HEK293 (cell line): ENCODE data around the gene TFE3.
"Not testable (repeated sequence)": the region's sequence is repeated elsewhere in the genome, so short reads cannot be mapped to it uniquely, and the experiment has no call there.

ENCODE experiments used
- CTCF ChIA-PET: fragments of 350-600 bp; formaldehyde crosslinking; extraction: SDS; loops from one replicate; lab custom pipeline; 2021; ENCODE audit warnings: antibody characterized with exemption; lab: Yijun Ruan, JAX
- POLR2A ChIA-PET: fragments of 300-600 bp; formaldehyde crosslinking; extraction: SDS; loops from one replicate; lab custom pipeline; 2020; ENCODE audit warnings: antibody characterized with exemption, inconsistent platforms; lab: Yijun Ruan, JAX
- H3K27ac ChIP-seq: fragments of 200-500 bp; sonication (Bioruptor generic); 2 replicates; pipeline ENCODE4 v1.5.1; 2014; ENCODE audit warnings: low read depth, low read length, control low read depth, inconsistent platforms; ENCODE audit errors: extremely low read depth
- H3K36me3 ChIP-seq, 2 experiments: fragments of 200-500 bp in 1 of 2; sonication (Bioruptor generic) in 1 of 2; 1 replicate in 1 of 2; 2 replicates in 1 of 2; pipeline ENCODE4 v1.5.1; 2014 to 2017; ENCODE audit warnings: inconsistent platforms in 2 of 2, low read length in 2 of 2; ENCODE audit not compliant: control insufficient read depth in 2 of 2, insufficient read depth in 1 of 2
- H3K4me1 ChIP-seq: fragments of 200-500 bp; sonication (Bioruptor generic); 2 replicates; pipeline ENCODE4 v1.5.1; 2014; ENCODE audit warnings: mild to moderate bottlenecking, low read length, inconsistent platforms; ENCODE audit not compliant: control insufficient read depth, insufficient read depth
- H3K4me3 ChIP-seq: 2 replicates; pipeline ENCODE4 v1.5.1; 2011; ENCODE audit warnings: low read depth, mild to moderate bottlenecking, control low read depth, low read length, moderate library complexity
- H3K9me3 ChIP-seq: fragments of 200-500 bp; sonication (Bioruptor generic); 2 replicates; pipeline ENCODE4 v1.5.1; 2014; ENCODE audit warnings: low read depth, low read length, inconsistent platforms; ENCODE audit not compliant: control insufficient read depth, insufficient read depth
- GLIS1 ChIP-seq: fragments of 450-650 bp; formaldehyde crosslinking; IDR thresholded peaks from 2 replicates; pipeline ENCODE4 v1.5.1; 2016; ENCODE audit warnings: missing biosample characterization, missing genetic modification characterization
- OVOL3 ChIP-seq: fragments of 450-650 bp; formaldehyde crosslinking; IDR thresholded peaks from 2 replicates; pipeline ENCODE4 v1.5.1; 2016; ENCODE audit warnings: missing biosample characterization, missing genetic modification characterization
- ZBTB17 ChIP-seq: fragments of 450-650 bp; formaldehyde crosslinking; IDR thresholded peaks from 2 replicates; pipeline ENCODE4 v1.5.1; 2016; ENCODE audit warnings: missing biosample characterization, missing genetic modification characterization
- ZSCAN30 ChIP-seq: fragments of 450-650 bp; IDR thresholded peaks from 2 replicates; pipeline ENCODE4 v1.5.1; 2018; ENCODE audit warnings: missing biosample characterization, mild to moderate bottlenecking, missing genetic modification characterization, moderate library complexity
- TF ChIP-seq, protein P1 (sequence below): fragments of 450-650 bp; formaldehyde crosslinking; IDR thresholded peaks from 2 replicates; pipeline ENCODE4 v1.5.1; 2017; ENCODE audit warnings: missing biosample characterization, missing genetic modification characterization

The TFE3 gene

GRCh38 chrX:48983081-48983480 lies 60.1 kb downstream of the TFE3 start (continued):
- TF ChIP-seq, protein P1, sequence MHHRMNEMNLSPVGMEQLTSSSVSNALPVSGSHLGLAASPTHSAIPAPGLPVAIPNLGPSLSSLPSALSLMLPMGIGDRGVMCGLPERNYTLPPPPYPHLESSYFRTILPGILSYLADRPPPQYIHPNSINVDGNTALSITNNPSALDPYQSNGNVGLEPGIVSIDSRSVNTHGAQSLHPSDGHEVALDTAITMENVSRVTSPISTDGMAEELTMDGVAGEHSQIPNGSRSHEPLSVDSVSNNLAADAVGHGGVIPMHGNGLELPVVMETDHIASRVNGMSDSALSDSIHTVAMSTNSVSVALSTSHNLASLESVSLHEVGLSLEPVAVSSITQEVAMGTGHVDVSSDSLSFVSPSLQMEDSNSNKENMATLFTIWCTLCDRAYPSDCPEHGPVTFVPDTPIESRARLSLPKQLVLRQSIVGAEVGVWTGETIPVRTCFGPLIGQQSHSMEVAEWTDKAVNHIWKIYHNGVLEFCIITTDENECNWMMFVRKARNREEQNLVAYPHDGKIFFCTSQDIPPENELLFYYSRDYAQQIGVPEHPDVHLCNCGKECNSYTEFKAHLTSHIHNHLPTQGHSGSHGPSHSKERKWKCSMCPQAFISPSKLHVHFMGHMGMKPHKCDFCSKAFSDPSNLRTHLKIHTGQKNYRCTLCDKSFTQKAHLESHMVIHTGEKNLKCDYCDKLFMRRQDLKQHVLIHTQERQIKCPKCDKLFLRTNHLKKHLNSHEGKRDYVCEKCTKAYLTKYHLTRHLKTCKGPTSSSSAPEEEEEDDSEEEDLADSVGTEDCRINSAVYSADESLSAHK, result no peak

DNA sequence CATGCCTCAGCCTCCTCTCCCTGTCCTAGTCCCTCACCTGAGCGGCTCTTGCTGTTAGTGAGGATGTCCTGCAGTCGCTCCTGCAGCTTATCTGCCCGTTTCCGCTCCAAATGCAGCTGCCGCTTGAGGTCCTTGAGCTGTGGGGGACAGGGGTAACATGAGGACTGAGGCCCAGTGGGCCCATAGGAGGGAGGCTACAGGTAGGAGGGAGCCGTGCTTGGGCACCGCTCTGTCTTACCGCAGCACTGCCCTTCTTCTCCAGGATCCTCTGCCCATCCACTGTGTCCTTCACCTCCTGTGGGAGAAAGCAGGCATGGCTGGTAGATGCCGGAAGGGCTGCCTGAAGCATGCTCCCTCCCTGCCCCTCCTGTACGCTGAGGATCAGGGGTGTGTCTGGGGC lies 62.0 kb downstream of the TFE3 start:
- POLR2A ChIA-PET, result no interaction called here

GRCh38 chrX:48980341-48980740 lies 62.8 kb downstream of the TFE3 start:
- H3K27ac ChIP-seq, POLR2A ChIA-PET, CTCF ChIA-PET, H3K9me3 ChIP-seq, H3K4me3 ChIP-seq, H3K4me1 ChIP-seq: not testable (repeated sequence)
- H3K36me3 ChIP-seq, result peaks cover 31 to 71% of the 10 kb centered on the region in 2 experiments

More for the DNA sequence above, 62.0 kb downstream of the TFE3 start:
- CTCF ChIA-PET, result no interaction called here
- Histone ChIP-seq H3K4me3 (no peak overlapping the region), H3K9me3 (no peaks in the 10 kb centered on the region), H3K27ac (no peak overlapping the region), H3K36me3 (peaks cover 31 to 67% of the 10 kb centered on the region in 2 experiments), H3K4me1 (no peaks in the 10 kb centered on the region)
- TF ChIP-seq GLIS1 (tag by site-specific recombination) (no peak), OVOL3 (tag by site-specific recombination) (no peak), ZBTB17 (tag by site-specific recombination) (0 out of 2 replicates have a peak, but pooled peaks have one; percentile 32), ZSCAN30 (no peak)
